Mesothelial cell of epicardium (in vitro differentiated cells): ENCODE results near the gene PTAFR. TPM values are rescaled to one million over a fixed set of nuclear protein-coding genes. Genes with fewer than 3 reads are reported as not detected.

Experiments
- DNase-seq, 2 experiments: peaks; one replicate each; pipeline ENCODE4 v3.0.0; 2021; ENCODE audit warnings: low spot score in 2 of 2; ENCODE audit not compliant: unreplicated experiment in 2 of 2
- H3K27ac Mint-ChIP-seq: 2 replicates; pipeline ENCODE4 v1.8.0; 2021; ENCODE audit warnings: mixed read lengths
- H3K27me3 Mint-ChIP-seq: 2 replicates; pipeline ENCODE4 v1.8.0; 2021; ENCODE audit warnings: low read depth, mixed read lengths
- H3K36me3 Mint-ChIP-seq: 2 replicates; pipeline ENCODE4 v1.8.0; 2021; ENCODE audit warnings: mixed read lengths
- H3K4me1 Mint-ChIP-seq: 2 replicates; pipeline ENCODE4 v1.8.0; 2021; ENCODE audit warnings: mixed read lengths
- H3K4me3 Mint-ChIP-seq: 2 replicates; pipeline ENCODE4 v1.8.0; 2021; ENCODE audit warnings: mild to moderate bottlenecking, moderate library complexity, mixed read lengths
- H3K9me3 Mint-ChIP-seq: 2 replicates; pipeline ENCODE4 v1.8.0; 2021; ENCODE audit warnings: mixed read lengths
- total RNA-seq: library from RNA; stranded (reverse); gene quantifications from 3 replicates; pipeline ENCODE4 v1.2.1, GENCODE V29; 2021
- TF ChIP-seq, protein P1 (sequence below): fragments of 200-600 bp; sonication (generic); IDR thresholded peaks from one replicate; pipeline ENCODE4 v1.5.0; 2021; ENCODE audit warnings: antibody characterized with exemption; ENCODE audit not compliant: unreplicated experiment

Gene PTAFR
- total RNA-seq, 1 donor from 2014 or later: 0.18 TPM

DNA sequence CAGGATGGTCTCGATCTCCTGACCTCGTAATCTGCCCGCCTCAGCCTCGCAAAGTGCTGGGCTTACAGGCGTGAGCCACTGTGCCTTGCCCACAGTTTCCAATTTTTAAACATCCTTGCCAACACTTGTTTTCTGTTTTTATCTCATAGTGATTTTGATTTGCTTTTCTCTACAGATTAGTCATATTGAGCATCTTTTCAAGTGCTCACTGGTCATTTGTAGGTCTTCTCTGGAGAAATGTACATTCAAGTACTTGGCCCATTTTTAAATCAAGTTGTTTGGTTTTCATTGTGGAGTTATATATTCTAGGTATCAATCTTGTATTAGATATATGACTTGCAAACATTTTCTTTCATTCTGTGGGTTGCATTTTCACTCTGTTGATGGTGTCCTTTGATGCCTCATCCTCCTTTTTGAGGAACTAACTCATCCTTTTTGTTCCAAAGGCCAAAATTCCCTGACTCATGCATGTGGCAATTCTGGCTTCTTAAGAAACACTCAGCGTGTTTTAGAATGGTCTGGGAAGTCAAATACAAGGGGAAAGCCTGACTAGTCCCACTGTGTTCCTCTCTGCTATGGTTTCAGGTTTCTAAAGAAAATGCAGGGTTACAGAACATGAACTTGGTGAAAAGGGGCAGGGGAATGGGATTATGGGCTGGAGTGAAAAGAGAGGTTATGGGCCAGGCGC is 37.3 kb downstream of the PTAFR start:
- Mint-ChIP-seq H3K27me3 (peaks cover 6% of the 10 kb centered on the region), H3K4me3 (no peak overlapping the region), H3K4me1 (no peaks in the 10 kb centered on the region), H3K36me3 (no peaks in the 10 kb centered on the region), H3K27ac (no peak overlapping the region), H3K9me3 (no peaks in the 10 kb centered on the region)
- DNase-seq: no peak
- TF ChIP-seq, protein P1, sequence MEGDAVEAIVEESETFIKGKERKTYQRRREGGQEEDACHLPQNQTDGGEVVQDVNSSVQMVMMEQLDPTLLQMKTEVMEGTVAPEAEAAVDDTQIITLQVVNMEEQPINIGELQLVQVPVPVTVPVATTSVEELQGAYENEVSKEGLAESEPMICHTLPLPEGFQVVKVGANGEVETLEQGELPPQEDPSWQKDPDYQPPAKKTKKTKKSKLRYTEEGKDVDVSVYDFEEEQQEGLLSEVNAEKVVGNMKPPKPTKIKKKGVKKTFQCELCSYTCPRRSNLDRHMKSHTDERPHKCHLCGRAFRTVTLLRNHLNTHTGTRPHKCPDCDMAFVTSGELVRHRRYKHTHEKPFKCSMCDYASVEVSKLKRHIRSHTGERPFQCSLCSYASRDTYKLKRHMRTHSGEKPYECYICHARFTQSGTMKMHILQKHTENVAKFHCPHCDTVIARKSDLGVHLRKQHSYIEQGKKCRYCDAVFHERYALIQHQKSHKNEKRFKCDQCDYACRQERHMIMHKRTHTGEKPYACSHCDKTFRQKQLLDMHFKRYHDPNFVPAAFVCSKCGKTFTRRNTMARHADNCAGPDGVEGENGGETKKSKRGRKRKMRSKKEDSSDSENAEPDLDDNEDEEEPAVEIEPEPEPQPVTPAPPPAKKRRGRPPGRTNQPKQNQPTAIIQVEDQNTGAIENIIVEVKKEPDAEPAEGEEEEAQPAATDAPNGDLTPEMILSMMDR: no peak

DNA sequence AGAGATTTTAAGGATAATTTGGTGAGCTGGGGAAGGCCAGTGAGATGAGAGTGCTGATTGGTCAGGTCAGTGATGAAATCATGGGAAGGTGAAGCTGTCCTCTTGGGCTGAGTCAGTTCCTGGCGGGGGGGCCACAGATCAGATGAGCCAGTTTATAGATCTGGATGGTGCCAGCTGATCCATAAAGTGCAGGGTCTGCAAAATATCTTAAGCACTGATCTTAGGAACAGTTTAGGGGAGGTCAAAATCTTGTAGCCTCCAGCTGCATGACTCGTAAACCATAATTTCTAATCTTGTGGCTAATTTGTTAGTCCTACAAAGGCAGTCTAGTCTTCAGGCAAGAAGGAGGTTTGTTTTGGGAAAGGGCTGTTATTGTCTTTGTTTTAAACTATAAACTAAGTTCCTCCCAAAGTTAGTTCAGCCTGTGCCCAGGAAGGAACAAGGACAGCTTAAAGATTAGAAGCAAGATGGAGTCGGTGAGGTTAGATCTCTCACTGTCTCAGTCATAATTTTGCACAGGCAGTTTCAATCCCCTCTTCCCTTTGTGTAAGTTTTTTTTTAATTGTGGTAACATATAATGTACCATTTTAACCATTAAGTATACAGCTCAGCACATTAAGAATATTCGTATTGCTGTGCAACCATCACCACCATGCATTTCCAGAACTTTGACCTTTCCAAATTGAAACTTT is 39.4 kb downstream of the PTAFR start:
- Mint-ChIP-seq H3K4me3 (no peak overlapping the region), H3K36me3 (no peaks in the 10 kb centered on the region), H3K27ac (no peak overlapping the region), H3K4me1 (no peaks in the 10 kb centered on the region), H3K9me3 (no peaks in the 10 kb centered on the region), H3K27me3 (peaks cover 6% of the 10 kb centered on the region)
- no peak for DNase-seq
- TF ChIP-seq, protein P1: no peak

DNA sequence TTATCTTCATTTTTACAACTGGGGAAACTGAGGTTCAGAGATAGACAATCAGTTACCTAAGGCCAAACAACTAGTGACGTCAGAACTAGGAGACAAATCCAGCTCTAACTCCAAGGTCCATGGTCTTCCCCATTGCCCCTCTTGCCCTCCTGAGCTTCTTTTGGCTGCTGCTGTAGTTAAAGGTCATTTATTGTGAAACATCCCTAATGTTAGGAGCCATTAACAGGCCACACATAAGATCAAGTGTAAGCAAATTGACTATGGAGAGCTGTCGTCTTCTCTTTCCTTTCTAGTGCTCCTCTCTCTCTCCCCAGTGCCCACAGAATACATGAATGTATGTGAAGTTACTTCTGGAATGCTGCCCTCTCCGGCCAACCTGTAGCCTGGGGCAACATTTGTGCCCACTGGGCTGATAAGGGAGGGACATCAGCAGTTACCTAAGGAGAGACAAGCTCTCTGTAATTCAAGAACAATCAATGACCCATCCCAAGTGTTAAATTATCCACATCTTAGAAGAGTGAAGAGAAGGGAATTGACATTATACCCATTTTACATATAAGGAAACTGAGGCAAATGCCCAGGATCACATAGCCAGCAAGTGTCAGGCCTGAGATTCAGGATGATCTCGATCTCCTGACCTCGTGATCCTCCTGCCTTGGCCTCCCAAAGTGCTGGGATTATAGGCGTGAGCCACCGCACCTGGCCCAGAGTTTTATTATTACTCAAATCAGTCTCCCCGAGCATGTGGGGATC is 40.1 kb downstream of the PTAFR start:
- Mint-ChIP-seq H3K9me3 (no peaks in the 10 kb centered on the region), H3K27me3 (peaks cover 6% of the 10 kb centered on the region), H3K27ac (no peak overlapping the region), H3K36me3 (no peaks in the 10 kb centered on the region), H3K4me1 (no peaks in the 10 kb centered on the region), H3K4me3 (no peak overlapping the region)
- TF ChIP-seq, protein P1: no peak
- no peak for DNase-seq

DNA sequence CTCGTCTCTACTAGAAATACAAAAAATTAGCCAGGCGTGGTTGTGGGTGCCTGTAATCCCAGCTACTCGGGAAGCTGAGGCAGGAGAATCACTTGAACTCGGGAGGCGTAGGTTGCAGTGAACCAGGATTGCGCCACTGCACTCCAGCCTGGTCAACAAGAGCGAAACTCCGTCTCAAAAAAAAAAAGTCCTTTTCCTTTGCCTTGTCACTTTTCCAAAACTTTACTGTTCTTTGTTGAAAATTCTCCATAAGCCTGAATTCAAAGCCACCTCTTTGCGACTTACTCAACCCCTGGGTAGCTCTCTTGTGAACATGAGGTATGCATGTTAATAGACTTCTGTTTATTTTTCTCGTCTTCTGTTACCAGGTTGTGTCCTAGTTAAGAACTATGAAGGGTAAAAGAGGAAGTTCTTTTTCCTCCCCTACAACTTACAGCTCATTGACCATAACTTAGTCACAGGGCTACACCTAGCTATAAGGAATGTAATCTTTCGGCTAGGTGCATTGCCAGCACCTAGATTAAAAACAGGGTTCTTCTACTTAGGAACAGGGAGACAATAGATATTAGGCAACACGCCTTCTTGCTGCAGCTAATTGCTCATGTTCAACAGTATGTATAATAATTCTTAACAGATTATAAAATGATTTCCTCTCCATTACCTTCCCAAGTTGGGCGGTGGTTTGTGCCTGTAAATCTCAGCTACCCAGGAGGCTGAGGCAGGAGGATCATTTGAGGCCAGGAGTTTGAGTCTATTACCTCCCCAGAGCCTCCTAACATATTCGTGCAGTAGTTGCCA is 40.9 kb downstream of the PTAFR start:
- H3K27me3 Mint-ChIP-seq: peaks cover 6% of the 10 kb centered on the region
- H3K4me1 Mint-ChIP-seq: no peaks in the 10 kb centered on the region
- no peak for DNase-seq

DNA sequence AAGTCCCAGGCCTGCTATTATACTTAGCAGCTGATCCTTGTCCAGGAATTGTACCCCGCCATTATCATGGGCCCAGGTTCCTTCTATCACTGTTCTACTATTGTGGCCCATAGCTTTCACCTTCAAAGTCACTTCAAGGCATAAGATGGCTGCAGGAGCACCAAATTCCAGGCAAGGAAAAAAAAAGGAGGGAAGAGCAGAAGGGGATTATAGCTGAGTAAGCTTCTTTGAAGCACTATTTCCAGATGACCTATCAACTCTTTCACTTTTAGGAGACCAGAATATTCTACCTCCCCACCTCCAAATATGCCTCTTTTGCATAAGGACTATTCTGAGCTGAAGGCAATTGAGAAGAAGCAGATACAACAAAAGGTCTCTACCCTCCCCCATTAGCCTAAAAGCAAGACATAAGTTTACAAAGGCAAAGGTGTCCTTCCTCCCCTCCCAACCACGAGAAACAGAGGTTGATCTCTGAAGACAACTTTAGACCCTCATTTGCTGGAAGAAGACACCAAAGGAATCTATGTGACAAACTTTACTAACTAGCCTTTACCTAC is 41.8 kb downstream of the PTAFR start:
- no peak for DNase-seq
- TF ChIP-seq, protein P1: no peak
- Mint-ChIP-seq H3K36me3 (no peaks in the 10 kb centered on the region), H3K4me1 (no peaks in the 10 kb centered on the region), H3K27ac (no peak overlapping the region), H3K9me3 (no peaks in the 10 kb centered on the region), H3K27me3 (peaks cover 9% of the 10 kb centered on the region), H3K4me3 (no peak overlapping the region)

More for the DNA sequence above, 40.9 kb downstream of the PTAFR start:
- no peaks in the 10 kb centered on the region for H3K36me3 Mint-ChIP-seq
- TF ChIP-seq, protein P1: no peak
- no peak overlapping the region for H3K4me3 Mint-ChIP-seq
- H3K9me3 Mint-ChIP-seq: no peaks in the 10 kb centered on the region
- no peak overlapping the region for H3K27ac Mint-ChIP-seq
